ENCODE results near the gene CYB5R2.

CYB5R2 gene

DNA sequence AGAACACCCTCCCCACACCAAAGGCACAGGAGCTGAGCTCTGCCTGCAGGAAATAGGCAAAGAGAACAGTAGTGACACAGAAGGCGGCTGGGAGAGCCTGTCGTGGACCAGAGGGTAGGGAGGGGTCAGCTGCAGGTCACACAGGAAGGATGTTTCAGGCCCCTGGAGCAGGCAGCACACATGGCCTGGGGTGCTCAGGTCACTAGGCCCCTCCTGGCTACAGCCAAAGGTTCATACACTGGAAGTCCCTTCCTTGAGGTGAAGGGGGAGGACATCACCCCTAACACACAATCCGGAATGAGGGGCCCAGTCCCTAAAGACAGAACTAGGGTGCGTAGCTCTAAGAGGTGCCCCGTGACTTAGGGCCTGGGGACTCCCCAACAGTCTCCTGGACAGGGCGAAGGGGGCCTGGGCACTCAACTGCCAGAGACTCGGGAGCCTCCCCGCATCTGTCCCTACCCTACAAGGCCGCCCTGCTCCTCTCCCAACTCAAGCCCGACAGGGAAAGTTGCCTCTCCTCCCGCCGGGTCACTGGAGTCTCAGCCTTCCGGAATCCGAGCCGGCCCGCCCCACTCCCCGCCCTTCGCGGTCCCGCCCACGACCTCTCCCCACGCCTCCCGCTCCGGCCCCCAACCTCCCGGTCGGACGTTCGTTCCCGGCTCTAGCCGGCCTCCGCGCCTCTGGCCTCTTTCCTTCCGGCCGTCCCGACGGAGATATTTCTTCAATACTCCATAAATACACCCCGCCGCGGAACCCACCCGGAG, at the start of gene CYB5R2:
Gene CYB5R2 (minus strand): TSS at position 541 of the 764 bp plus-strand sequence. CDS start 675 bp downstream, outside the sequence.
- DNase-seq, result no peak

DNA sequence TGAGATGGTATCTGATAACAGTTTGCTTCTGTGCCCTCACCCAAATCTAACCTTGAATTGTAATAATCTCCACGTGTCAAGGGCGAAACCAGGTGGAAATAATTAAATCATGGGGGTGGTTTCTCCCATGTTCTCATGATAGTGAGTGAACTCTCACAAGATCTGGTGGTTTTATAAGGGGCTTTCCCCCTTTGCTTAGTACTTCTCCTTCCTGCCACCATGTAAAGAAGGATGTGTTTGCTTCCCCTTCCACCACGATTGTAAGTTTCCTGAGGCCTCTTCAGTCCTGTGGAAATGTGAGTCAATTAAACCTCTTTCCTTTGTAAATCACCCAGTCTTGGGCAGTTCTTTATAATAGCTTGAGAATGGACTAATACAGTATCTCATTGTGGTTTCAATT, 41.5 kb upstream of the CYB5R2 start:
- no peak for DNase-seq

DNA sequence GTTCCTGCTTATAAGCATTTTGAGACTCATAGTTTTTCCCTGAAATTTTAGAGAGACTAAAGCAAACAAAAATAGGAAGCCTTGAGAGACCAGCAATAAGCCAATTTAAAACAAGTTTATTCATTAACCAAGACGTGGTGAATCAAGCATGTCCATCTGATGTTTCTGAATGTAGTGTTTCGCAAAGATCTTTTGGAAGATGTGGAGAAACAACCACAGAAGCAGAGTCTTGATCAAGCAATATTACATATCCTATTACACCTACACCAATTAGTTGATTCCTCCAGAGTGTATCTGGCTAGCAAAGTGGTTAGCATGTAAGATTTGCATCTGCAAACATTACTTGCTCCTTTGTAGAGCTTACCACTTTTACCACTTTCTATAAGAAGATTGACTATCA, 33.1 kb upstream of the CYB5R2 start, which contains the start of gene OVCH2:
Gene OVCH2 (minus strand): TSS at position 101 of the 400 bp plus-strand sequence. CDS start 83 bp downstream, at position 18.
- DNase-seq, result no peak

DNA sequence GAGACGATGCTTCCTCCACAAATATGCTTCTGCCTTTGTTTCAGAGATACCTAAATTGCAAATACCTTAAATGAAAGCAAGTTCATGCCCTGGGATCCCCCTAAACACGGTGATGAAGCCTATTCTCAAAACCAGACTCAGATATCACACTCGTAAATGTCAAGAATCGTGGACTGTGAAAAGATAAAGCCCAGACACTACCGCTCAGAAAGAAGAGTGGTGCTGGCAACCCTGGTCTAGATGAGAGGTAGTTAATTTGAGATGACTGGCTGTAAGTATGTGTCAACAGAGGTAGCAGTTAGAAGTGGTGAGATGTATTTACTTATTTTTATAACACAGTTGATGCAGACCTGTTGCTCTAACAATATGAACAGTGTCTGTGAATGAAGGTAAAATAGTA, 30.4 kb upstream of the CYB5R2 start:
- DNase-seq, result no peak

DNA sequence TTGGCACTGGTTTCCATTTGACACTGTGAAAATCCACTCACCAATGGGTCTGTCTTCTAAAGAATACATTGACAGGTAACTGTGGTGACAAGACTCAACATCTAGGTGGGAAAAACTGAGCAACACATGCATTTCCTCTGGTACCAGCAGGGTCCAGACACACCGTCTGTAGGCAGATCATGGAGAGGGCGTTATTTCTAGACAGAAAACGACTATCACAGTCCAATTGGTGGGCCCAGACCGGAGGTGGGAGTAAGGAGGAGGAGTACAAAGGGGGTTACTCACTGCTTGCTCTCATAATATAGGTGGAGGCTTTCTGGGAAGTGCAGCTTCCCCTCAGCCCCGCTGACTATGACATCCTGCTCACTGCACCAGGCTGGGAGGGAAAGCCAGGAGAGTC, 23.1 kb upstream of the CYB5R2 start:
- no peak for DNase-seq

DNA sequence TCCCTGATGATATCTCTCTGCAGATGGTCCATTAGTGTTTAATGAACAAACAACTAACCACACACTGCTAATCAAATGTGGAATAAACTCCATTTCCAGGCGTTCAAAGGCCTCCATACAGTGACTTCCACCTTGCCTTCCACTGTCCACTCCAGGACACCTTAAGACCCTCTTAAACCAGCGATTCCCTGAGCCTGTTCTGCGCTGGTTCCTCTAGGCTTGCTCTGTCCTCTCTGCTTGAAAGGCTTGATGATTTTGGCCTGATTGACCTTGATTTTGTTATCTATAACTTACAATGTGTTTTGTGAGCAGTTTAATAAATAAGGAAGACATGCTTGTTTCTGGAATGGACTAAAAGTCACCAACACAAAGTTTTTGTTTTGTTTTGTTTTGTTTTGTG, 20.9 kb upstream of the CYB5R2 start:
- DNase-seq, result no peak

DNA sequence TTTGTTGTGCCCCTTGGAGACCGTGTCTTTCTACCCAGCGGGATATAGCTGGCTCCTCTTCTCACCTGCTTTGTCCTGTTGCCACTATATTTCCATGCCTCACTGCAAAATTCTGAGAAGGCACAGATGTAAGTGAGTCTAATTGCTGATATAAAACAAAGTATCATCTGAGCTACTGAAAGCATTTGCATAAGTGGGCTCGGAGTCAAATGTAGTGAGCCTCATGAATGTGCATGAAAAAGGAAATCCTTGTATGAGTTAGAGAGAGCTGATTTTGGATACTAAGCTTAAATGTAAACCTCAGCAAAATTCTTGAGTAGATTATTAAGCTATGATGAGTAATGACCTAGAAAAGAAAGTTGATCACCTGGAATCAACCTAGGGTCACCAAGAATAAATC, 19.1 kb upstream of the CYB5R2 start:
- no peak for DNase-seq

DNA sequence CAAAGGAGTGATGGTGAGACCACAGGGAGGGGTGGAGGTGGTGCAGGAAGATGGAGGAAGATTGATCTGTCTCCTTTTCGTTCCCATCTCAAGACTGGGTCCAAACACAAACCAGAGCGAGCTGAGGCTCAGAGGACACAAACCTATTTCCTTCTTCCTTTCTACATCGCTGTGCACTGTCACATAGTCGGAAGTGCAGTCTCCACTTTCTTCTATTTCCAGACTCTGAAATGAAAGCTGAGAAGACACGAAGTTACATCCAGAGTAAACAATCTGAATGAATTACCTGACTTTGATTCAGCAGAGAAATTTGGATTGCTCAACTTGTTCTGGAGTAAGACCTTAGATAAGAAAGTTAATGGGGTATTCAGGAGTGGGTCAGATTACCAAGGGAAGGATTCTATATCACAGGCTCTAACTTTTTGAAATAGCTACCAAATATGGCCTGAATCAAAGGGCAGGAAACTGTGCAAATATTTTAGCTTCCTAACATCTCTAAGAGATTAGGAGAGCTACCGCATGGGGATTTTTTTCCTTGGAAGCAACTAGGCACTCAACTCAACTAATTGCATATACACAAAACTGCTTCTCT, 18.6 kb upstream of the CYB5R2 start:
- DNase-seq, result no peak

DNA sequence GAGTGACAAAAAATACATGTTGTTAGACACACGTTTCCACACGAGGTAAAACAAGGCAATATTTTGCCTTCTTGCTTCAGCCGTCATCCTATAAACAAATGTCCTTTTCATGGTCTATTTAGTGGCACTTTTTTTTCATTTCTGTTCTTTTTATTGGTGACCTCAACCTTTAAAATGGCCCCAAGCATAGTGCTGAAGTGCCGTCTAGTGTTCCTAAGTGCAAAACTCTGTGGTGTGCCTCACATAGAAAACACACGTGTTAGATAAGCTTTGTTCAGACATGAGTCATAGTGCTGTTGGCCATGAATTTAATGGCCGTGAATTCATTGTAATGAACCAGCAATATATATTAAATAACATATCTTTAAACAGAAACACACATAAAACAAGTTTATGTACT, 17.3 kb upstream of the CYB5R2 start:
- DNase-seq, result no peak

DNA sequence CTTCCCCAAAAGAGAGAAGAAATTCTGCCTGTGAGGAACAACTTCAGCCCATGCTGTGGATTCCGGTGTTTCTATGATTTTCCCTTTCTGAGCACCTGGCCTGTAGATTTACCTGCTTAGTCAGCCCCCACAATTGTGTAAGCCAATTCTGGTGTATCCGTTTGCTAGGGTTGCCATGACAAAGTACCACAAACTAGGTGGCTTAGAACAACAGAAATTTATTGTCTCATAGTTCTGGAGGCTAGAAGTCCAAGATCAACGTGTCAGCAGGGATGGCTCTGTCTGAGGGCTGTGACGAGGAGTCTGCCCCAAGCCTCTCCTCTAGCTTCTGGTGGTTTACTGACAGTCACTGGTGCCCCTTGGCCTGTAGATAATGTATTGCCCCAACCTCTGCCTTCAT, 15.9 kb upstream of the CYB5R2 start:
- no peak for DNase-seq

DNA sequence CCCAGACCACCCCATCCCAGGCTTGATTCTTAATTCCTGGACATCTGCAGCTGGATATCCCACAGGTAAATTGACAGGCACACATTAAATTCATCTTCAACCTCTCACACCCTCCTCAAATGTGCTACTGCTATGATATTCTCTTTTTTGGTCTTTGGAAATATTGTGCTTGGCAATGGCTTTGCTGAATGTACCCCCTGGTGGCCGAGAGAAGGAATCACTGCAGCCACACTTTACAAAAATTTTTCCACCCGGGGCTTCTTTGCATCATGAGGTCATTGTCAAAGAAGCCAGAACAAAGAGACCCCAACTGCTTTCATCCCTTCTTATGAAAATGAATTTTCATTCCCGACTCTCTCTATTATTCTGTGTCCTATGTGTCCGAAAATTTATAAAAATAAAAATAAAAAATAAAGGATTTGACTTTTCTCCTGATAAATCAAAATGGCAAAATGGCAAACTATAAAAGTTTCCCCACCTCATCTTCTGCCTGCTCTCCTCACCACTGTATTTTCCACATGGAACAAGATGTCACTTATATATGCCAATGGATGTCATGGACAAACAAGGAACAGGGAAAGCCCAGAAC, 15.0 kb upstream of the CYB5R2 start:
- DNase-seq, result no peak

DNA sequence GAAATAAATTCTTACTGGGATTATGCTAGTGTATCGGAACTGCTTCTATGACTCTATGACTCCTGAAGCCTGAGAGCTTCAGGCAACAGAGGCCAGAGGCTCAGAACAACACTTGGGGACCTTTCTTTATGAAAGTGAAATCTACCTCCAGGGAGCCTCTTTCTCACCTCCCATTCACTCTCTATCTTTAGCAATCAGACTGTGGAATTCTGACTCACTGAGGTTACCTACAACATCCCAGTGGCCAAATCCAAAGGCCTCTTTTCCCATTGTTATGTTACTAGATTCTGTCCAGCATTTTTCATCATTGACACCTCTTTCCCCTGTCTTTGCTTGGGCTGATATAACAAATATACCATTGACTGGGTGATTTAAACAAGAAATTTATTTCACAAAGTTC, 14.1 kb upstream of the CYB5R2 start:
- DNase-seq, result no peak

DNA sequence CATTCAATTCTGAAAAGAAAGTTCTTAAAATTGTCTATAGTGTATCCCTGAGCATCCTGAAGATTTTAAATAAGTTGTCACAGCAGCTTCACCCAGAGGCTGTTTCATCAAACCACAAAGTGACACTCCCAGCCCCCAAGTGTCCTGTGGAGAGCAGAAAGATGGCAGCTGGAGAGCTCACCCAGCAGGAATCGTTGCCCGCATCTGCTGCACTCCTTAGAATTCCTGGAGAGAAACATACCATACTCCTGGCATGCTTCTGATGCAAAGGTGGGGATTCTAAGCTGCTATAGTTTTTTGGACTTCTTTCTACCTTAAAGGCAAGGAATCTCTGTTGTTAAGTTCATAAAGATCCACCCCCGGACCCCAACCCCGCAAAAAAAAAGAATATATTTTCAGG, 13.5 kb upstream of the CYB5R2 start:
- no peak for DNase-seq

DNA sequence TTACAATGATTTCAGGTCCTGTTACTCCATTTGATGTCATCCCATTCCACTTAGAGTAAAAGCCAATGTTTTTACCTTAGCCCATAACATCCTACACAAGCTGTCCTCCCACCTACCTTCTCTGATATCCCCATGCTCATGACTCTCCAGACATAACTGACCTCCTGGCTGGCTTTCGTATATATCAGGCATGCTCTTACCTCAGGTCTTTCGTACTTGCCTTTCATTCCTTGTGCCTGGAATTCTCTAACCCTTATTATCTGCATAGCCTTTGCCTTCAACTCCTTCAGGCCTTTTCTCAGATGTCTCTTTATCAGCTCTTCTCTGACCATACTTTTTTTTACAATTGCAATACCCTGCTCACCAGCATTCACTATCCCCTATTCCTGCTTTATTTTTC, 10.3 kb upstream of the CYB5R2 start:
- no peak for DNase-seq

DNA sequence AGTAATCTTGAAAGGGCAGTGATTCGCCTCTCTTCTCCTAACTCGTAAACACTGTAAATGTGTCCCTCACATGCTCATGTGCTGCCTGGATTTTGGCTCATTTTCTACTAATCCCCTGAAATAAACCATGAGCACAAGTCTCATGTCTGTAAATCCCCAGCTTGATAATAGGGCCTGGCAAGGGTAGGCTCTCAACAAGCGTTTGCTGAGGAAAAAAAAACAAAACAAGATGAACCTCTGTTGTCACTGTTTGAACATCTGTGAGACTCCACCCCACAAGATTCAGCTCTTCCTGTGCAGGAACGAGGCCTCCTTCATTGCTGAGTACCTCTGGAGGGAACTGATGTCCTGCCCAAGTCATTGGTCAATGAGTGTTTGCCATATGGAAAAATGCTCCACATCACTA, 4.5 kb upstream of the CYB5R2 start:
- no peak for DNase-seq

DNA sequence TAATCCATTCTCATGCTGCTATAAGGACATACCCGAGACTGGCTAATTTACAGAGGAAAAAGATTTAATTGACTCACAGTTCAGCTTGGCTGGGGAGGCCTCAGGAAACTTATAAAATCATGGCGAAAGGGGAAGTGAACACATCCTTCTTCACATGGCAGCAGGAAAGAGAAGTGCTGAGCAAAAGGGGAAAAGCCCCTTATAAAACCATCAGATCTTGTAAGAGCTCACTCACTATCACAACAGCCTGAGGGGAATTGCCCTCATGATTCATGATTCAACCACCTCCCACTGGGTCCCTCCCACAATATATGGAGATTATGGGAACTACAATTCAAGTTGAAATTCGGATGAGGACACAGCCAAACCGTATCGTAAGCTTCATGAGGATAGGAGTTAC, 3.8 kb upstream of the CYB5R2 start:
- no peak for DNase-seq

DNA sequence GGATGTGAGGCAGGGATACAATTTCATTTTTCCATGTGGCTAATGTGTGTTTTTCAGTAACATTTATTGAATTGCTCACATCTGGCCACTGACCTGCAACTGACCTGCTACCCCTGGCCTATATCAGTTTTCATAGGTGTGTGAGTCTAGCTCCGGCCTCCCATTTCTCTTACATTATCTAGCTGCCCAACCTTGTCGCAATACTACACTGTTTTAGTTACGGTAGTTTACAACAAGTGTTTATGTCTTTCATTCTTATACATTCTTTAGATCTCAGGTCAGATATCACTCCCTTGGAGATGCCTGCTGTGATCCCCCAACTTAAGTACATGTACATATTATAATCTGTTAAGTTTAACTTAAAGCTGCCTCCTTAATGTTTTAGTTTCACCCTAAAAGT, 2.3 kb upstream of the CYB5R2 start:
- no peak for DNase-seq

DNA sequence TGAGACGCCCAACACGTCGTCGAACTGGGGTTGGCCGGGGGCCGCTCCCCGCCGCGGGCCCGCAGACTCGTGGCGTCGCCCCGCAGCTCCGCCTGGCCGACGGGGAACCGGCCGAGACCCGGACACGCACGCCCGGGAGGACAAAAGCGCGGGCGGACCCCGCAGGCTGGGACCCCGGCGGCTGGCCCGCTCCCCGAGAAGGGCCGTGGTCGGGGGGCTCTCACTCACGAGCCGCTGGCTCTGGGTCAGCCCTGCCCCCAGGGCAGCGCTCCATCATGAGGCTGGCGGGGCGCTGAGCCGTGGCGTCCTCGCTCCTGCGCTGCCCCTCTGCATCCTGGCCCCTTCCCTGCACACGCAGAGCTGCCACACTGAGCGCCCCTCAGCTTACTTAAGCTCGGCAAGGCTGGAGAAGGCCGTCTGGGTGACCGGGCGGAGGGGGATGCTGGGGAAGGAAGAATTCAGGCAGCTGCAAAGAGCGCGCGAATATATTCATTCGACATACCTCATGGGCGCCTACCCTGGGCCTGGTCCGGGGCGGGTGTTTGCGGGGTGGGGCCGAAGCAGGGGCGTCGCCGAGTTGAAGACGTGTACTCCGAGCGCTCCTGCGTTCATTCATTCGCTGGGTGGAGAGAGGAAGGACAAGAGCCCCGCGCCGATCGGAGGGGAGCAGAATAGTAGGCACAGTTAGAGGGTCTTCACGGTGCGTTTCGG, 579 bp upstream of the CYB5R2 start:
- no peak for DNase-seq

DNA sequence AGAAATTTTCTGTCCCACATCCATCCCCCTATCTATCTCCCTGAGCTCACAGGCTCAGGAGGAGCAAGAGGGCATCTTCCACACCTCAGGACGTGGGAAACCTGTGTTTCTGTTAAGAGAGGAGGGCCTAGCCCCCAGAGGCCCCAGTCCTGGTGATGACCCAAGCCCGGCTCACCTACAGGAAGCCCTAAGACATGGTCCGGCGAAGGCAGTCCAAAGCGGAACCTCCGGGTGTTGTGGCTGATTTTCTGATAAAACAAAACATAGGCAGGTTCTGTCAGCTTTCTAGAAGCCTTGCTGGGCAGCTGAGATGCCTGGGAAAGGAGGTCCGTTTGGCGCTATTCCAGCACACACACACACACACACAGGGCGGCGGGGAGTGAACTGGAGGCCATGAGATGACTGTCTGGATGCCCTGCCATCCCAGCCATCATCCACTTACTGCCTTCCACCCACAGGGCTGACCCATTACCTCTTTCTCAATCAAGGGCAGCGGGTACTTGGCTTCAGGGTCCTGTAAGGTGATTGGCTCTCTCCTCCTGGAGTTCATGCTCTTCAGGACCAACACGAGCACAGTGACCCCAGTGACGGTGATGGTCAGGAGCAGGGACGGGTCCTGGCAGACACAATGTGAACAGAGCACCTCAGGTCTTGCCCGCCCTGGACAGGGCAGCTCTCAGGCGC, 882 bp downstream of the CYB5R2 start:
- DNase-seq, result no peak

DNA sequence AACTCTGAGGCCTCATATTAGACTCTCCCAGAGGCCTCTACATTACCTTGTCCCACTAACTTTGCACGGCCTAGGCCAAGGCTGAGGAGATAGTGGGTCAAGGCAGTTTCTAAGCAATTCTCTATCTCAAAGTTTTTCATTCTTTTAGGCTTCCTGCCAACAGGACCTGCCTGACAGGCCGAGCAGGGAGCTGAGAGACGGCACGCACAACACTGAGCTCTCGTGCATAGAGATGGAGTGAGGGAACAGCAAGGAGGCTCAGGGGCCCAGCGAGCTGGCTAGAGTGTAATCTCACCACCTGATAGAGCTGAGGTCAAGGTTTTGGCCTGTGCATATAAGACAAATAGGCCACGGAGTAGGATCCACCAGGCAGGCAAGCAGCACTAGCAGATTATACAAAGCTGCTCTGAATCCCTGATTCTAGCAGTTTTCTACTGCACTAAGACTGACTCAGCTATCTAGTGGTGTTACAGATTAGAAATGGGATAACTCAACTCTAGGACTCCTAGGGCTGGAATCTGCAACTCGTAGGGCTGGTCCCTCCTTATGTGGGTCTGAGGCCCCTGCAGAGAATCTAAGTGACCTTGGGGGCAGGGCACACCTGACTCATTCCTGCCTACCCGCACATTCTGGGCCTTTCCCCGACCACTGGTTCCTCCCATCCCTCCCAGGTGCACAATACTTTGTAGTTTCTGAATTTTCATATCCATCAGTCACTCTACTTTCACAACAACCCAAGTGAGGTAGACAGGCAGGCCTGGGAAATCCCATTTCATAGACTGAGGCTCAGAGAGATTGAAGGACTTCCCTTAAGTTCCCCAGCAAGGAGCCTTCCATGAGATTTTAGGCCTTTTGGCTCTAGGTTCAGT, 1.7 kb downstream of the CYB5R2 start:
- no peak for DNase-seq

DNA sequence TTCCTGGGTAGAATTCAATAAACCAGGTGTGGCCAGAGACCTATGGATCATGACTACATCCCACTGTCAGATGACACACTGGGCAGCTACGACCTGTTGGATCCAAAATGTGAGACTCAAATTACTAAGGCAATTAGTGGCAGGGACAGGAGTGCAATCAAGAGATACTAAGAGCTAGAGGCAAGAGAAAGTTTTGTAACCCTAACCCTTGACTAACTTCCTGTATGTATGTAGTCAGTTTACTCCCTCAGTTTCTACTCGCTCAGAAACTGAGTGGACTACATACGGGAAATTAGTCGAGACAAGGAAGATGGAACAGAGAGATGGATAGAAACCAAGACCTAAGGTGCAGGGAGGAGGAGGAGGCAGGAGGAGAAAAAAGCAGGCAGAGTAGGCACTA, 2.7 kb downstream of the CYB5R2 start:
- DNase-seq, result no peak

DNA sequence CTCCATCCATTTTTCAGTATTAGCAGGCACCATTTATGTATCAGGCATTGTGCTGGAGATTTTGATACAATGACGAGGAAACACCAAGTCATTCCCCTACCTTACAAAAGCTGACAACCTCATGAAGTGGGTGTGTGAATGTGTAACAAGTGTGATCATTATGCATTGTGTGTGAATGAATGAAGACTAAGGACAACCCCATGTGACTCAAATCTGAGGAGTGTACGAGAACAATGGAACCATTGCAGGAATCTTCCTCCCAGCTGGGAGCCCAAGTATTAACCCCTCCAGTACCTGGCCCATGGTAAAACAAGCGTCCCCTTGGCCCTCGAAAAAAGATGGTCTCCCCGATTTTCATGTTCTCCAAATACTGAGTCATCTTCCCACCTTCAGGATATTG, 4.4 kb downstream of the CYB5R2 start:
- no peak for DNase-seq

All from activated CD4-positive, CD25-positive, alpha-beta regulatory T cell (primary cell).